SH-SY5Y (cell line): ENCODE data around the gene MS4A4A.

Experiments used
- GATA2 ChIP-seq: IDR thresholded peaks from 2 replicates; pipeline ENCODE4 v1.6.1; 2011; ENCODE audit warnings: mild to moderate bottlenecking, low read depth, low read length
- GATA3 ChIP-seq: IDR thresholded peaks from 2 replicates; pipeline ENCODE4 v1.6.1; 2011; ENCODE audit warnings: low read depth, mild to moderate bottlenecking, low read length, moderate library complexity

The MS4A4A gene

DNA sequence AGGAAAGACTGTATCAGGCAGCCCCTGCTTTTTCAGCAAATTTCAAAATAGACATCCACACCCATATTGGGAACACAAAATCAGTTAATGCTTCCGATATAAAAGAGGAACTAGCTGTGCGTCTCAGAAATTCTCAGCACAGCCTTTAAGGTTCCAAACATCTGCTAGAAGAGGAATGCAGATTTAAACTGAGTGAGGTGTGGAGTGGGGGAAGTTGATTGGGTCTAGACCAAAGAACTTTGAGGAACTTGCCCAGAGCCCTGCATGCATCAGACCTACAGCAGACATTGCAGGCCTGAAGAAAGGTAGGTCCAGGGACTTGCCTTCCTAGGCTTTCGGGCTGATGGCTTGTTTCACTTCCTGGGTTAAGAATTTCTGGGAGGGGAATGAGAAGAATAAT lies at the start of gene MS4A4A:
MS4A4A (plus strand) TSS at position 255 of the 400 bp plus-strand sequence; CDS start at position 265, 10 bp downstream.
- TF ChIP-seq GATA3 (no peak), GATA2 (no peak)

DNA sequence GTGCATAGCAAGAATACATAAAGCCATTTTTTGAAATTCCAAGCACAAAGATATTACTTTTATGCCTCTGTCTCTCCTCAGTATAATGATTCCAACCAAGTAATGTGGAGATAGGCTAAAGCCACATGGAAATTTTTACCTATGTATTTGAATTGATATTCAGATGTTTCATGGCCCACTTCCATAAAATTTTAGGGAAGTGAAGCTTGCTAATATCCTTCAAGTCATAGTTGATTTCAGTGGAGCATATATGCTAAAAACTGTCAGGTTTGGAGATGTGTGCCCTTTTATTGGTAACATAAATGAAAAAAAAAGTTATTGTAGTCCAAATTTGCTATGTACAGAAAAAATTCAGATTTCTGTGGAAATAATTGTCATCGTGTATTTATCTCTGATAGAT lies 49.8 kb upstream of the MS4A4A start:
- no peak for TF ChIP-seq GATA2
- TF ChIP-seq GATA3, result no peak

DNA sequence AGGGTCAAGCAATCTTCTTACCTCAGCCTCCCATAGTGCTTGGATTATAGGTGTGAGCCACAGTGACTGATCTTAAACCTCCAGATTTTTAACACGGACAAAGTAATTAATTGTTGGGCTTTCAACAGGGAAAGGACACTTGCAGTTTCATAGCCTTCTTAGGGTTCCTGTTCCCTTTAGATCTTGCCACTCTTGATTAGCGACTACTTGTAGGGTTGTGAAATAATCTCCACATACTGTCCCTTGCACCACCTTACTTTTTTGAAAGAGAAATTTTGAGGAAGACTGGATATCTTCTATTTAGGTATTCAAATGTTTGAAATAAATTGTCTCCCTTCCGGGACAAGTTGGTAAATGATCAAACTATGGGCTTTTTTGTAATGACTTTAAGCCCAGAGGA lies 45.1 kb upstream of the MS4A4A start:
- no peak for TF ChIP-seq GATA3
- no peak for TF ChIP-seq GATA2

DNA sequence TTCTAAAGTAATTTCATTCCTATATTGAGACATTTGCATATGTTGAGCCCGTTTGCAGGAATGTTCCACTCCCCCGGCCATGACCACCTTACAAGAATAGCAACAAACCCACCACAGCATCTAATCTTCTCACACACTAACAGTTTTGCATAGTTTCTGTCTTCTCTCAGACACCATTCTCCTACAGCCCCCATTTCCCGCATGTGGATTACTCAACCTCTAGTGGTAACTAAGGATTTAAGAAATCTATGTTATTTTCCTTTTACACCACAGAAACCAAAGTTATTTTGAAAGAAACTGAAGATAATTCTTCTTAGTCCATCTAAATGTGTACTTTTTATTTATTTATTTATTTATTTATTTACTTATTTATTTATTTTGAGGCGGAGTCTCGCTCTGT lies 39.8 kb upstream of the MS4A4A start:
- TF ChIP-seq GATA3 (no peak), GATA2 (no peak)

DNA sequence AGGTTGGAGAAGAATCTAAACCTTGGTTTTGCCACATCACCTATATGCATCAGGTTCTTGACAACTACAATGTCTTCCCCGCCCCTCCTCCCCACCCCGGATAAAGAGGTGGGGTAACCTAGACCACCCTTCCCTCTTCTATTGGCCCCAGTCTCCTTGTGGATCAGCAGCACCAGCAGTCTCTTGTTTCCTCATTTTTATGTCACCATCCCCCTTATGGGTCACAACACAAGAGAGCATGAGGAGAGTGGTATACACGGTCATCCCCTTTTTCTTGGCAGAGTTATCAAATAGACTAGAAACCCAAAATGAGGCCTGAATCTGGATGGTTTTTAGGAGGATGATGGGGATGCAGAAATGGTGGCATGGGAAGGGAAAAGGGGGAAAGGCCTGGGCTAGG lies 38.7 kb upstream of the MS4A4A start:
- TF ChIP-seq GATA2 (no peak), GATA3 (no peak)

DNA sequence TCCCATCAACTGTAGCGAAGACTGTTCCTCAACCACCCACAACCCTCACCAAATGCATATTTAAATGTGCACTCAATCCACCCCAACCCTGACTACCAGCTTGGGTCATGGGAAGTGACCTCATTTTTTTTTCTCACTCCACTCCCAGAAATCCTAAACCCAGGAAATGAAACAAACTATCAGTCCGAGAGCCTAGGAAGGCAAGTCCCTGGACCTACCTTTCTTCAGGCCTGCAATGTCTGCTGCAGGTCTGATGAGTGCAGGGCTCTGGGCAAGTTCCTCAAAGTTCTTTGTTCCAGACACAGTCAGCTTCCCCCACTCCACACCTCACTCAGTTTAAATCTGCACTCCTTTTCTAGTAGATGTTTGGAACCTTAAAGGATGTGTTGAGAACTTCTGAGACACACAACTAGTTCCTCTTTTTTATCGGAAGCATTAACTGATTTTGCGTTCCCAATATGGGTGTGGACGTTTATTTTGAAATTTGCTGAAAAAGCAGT lies 37.7 kb upstream of the MS4A4A start, which contains the start of gene MS4A4E:
MS4A4E (minus strand) TSS at position 398 of the 500 bp plus-strand sequence. CDS start 13,082 bp downstream, outside the sequence.
- no peak for TF ChIP-seq GATA3
- no peak for TF ChIP-seq GATA2

DNA sequence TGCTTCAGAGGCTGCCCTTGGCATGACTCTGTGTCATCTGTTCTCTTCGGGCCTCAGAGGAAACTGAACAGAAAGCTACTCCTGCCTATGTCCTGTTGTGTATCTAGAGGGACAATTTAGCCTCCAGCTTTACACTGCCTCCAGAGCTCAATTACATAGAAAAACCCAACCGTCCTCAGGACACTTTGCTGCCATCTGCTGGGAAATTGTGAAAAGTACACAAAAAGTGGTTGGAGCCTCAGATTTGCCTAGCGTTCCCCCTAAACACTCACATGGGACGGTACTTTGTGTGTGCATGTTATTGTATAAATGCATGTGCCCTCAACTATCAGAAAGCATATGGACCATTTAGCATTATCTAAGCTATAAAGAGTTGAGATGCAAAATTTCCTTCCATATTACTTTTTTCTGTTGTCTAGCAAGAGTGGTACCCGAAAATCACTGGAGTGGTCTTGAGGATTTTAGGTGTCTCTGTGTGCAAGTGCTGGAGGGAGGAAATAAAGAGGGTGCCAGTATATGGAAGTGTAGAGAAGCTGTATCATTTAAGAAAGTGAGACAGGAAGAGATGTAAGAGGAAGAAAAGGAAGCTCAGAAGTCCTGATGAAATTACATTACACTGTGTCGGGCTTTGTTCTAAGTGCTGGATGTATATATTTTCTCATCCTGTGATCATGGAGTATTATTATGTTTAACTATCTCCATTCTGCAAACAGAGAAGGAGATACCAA lies 28.8 kb upstream of the MS4A4A start:
- TF ChIP-seq GATA2, result no peak
- no peak for TF ChIP-seq GATA3

DNA sequence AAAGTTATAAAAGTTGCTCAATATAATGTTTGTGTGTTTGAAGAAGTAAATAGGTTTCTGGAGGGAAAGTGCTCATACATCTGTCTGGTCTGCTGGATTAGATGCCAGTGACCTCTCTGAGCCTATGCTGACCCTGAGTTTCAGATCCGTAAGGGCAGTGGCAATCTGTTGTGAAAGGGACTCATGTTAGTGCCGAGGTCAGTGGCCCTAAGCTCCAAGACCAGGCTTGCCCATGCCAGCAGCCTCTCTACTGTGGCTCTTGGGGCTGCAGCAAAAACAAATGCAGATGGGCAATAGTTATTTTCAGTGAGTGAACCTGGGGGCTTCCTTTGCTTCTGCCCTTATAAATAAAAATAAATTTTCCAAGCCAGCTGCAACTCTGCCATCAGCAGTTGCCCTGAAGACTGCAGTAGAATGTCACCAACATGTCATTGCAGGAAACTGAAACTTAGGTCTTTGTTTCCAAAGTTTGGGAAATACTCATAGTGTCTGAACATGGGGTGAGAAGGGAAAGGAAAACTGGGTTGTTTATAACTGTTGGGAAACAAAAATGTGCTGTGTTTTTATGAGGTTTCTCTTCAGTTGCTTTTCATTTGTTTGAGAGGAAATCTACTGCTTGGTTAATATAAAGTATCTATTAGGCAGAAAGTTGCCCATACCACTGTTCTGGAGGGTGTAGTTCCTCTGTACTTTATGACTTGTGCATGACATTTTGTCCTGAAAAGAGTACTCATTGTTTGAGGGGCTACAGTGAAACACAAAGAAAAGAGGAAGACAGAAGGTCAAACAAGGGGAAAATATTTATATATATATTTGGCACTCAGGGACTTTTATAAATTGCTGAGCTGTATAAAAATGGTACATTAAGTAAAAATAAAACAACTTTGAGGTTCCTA lies 28.0 kb upstream of the MS4A4A start:
- TF ChIP-seq GATA3 (no peak), GATA2 (no peak)

DNA sequence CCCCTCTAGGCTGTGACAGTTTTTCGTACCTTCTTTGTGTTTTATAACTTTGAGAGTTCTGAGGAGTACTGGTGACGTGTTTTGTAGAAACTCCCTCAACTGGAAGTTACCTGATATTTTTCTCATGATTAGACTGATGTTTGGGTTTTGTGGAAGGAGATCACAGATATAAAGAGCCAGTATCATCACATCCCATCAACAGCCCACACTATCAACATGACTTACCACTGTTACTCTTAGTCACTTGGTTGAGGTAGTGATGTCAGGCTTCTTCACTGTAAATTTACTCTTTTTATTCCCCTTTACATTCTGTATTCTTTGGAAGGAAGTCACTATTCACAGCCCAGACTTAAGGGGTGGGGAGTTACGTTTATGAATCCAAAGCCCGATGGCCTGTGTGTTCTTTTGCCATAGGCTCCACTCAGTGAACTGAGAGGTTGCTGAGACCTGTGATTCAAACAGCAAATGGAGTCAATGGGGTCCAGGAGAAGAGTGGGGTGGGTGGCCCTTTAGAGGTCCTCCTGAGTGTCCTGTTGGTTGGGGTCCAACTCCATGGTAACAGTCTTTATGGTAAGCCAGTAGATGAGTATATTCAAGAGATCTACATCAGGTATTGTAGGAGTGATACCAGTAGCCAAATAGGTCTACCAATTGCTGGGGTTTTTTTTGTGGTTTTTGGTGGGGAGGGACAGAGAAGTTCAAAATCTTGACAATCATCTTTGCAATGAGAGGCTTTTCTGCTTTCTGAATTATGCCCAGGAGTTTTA lies 22.3 kb upstream of the MS4A4A start:
- TF ChIP-seq GATA3 (no peak), GATA2 (no peak)

DNA sequence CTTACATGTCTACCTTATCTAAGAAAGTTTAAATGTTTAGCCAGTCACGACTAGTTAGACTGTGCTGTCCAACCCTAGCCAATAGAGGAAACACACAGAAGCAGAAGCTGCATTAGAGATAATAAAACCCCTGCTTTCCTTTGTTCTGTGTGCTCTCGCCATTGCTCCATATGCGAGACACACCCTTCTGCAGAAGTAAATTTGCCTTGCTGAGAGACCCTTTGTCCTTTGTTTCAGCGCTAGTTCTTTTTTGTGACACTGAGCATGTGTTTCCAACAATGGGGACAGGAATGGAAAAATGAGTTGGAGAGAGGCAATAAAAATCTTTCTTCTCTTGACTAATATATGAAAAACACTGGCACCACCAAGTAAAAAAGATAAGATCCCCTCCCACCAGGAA lies 19.5 kb upstream of the MS4A4A start:
- TF ChIP-seq GATA3 (no peak), GATA2 (no peak)

DNA sequence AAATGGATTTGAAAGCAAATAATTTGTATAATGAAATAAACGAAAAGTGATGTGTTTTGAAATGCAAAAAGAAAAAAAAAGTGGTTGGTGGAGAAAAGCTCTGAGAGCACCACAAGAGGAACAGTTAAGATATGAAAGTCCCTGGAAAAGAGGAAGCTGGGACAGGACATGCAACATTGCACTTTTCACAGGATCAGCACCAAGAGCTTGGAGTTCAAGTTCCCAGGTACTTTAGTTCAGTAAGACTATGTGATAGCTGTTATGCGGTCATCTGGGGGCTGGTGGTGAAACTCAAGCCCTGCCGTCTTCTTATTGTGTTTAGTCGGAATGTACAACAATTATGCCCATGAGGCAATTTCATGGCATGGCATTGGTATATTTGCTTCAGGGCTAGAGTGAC lies 17.1 kb upstream of the MS4A4A start:
- no peak for TF ChIP-seq GATA3
- no peak for TF ChIP-seq GATA2

DNA sequence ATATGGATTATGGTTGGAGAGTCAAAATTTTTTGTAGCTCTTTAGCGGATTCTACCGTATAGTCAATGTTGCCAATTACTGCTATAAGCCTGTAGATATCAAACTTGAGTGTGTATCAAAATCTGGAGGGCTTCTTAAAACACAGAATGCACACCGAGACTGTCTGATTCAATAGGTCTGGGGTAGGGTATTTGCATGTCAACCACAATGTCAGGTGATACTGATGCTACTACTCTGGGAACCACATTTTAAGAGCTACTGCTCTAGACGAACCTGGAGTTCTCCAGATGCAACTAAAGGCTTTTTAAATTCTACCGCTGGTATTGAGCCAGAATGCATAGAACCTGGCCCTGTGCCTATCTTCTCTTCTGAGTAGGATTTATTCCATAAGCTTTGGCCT lies 15.8 kb upstream of the MS4A4A start:
- TF ChIP-seq GATA3 (no peak), GATA2 (no peak)

DNA sequence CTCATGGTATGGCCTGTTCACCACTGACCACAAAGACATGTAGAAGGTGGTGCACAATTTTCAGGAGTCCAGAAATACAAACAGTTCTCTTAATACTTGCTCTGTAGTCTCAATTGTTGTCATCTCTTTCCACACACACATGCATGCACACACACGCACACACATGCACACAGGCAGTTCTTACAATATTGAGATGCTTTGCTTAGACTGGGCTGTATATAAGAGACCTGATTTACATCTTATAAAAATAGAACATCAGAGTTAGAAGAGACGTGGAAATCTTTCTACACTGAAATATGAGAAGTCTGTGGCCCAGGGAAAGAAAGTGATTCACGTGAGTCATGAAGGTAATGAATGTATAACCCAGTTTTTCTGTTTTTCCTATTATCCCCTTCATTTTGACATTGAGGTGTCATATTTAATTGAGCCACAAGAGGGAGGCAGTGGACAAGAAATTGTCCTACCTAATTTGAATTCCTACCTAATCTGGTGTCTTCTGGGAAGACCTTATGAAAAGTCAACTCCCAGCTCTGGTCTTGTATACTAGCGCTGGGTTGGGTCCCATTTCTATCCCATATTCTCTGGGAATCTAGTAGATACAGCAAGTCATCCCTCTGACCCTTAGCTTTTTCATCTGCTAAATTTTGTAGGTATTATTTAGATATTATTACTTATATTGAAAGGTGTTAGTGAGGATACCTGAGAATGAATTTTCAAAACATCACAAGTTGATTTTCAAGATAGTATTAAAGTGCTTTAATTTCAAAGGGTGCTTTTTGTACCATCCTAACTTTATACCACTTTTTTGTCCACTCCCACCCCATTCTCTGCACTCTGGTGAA lies 14.9 kb upstream of the MS4A4A start:
- TF ChIP-seq GATA2 (no peak), GATA3 (no peak)
